Globus pallidus (tissue), 1 donor: ENCODE results near the gene PKN1.

Source experiments
- DNase-seq: peaks from one replicate; pipeline ENCODE4 v3.0.0-alpha.2; 2015; ENCODE audit warnings: low spot score

PKN1 gene

DNA sequence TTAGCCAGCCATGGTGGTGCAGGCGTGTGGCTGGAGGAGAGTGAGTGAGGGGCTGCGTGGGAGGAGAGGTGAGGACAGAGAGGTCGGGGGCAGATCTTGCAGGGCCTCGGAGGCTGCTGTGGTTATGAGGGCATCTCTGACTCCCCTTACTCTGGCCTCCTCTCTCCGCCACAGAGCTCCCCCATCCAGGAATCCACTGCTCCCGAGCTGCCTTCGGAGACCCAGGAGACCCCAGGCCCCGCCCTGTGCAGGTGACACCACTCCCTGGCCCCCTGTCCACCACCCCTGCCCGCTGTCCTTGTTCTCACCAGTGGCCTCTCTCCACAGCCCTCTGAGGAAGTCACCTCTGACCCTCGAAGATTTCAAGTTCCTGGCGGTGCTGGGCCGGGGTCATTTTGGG, 34.3 kb downstream of the PKN1 start:
- no peak for DNase-seq

DNA sequence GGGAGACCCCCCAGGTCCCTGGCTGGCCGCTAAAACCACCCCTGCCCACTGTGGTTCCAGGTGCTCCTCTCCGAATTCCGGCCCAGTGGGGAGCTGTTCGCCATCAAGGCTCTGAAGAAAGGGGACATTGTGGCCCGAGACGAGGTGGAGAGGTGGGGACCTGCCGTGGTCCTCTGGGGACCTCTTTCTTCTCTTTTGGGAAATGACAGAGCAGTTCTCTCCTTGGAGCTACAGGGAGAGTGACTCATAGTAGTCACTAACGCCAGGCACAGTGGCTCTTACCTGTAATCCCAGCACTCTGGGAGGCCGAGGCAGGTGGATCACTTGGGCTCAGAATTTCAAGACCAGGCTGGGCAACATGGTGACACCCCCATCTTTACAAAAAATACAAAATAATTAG, 34.7 kb downstream of the PKN1 start:
- no peak for DNase-seq

DNA sequence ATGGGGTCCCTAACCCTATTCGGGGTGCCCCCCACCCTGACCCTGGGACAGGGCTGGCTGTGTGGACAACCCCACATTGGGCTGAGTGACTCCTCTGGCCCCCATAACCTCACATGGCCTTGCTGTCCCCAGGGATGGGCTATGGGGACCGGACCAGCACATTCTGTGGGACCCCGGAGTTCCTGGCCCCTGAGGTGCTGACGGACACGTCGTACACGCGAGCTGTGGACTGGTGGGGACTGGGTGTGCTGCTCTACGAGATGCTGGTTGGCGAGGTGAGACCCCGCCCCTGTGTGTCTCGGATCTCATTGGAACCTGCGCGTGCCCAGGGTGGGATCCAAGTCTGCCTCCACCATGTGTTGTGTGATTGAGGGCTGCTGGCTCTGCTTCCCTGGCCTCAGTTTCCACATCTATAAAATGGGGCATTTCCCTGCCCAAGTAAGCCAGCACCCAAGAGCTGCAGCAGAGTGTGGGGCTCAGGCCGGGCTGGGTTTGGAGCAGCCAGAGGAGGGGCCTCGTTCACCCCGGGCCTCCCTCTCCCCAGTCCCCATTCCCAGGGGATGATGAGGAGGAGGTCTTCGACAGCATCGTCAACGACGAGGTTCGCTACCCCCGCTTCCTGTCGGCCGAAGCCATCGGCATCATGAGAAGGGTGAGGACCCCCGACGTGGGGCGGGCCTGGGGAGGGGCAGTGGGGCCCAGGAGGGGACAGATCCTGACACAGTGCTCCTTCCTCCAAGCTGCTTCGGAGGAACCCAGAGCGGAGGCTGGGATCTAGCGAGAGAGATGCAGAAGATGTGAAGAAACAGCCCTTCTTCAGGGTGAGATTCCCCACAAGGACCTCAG, 37.1 kb downstream of the PKN1 start:
- no peak for DNase-seq

DNA sequence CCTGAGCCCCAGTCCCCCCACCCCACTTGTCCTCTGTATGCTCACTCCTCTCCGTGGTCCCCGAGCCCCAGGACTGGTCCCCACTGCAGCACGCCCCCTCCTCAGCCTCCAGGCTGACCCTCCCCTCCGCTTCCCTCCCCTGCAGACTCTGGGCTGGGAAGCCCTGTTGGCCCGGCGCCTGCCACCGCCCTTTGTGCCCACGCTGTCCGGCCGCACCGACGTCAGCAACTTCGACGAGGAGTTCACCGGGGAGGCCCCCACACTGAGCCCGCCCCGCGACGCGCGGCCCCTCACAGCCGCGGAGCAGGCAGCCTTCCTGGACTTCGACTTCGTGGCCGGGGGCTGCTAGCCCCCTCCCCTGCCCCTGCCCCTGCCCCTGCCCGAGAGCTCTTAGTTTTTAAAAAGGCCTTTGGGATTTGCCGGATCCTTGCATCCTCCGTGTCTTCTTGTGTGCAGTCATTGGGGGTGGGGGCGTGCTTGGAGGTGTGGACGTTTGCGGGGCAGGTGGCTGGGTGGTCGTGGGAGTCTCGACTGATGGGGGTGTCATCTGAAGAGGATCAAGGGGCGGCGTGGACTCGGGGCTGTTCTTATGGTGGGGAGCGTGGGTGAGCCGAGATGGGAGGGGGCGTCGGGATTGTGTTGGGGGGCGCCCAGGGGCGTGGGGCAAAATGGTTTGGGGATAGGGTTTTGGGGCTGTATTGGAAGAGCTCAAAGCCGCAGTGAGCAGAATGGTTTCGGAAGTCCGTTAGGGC, 38.5 kb downstream of the PKN1 start:
- no peak for DNase-seq

DNA sequence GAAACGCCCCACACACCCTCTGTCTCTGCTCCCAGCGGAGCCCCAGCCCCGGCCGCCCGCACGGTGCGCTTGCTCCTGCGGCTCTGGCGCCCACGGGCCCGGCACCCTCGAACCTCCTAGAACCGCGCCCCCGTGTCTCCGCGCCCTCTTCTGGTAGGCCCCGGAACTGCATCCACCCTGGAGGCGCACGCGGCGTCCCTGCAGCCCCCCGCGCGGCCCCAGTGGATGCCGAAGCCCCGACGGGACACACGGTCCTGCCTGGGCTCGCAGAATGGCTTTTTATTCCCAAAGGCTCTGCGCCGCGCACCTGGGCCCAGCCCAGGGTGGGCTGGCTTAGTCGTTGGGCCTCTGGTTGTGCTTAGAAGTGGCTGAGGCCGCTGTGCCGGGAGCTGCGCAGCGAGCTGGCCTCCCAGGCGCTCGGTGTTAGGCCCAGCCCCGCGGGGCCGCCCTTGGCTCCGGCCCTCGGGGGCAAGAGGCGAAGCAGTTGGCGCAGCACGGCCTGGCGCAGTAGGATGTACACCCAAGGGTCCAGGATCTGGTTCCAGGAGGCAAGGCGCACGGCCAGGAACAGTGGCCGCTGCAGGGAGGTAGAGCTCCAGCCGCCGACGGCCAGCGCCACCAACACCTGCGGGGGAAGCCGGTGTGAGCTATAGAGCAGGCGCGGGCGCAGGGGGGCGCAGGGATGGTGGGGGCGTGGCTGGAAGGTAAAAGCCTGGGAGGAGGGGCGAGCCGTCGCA, 39.3 kb downstream of the PKN1 start:
- DNase-seq, result no peak

DNA sequence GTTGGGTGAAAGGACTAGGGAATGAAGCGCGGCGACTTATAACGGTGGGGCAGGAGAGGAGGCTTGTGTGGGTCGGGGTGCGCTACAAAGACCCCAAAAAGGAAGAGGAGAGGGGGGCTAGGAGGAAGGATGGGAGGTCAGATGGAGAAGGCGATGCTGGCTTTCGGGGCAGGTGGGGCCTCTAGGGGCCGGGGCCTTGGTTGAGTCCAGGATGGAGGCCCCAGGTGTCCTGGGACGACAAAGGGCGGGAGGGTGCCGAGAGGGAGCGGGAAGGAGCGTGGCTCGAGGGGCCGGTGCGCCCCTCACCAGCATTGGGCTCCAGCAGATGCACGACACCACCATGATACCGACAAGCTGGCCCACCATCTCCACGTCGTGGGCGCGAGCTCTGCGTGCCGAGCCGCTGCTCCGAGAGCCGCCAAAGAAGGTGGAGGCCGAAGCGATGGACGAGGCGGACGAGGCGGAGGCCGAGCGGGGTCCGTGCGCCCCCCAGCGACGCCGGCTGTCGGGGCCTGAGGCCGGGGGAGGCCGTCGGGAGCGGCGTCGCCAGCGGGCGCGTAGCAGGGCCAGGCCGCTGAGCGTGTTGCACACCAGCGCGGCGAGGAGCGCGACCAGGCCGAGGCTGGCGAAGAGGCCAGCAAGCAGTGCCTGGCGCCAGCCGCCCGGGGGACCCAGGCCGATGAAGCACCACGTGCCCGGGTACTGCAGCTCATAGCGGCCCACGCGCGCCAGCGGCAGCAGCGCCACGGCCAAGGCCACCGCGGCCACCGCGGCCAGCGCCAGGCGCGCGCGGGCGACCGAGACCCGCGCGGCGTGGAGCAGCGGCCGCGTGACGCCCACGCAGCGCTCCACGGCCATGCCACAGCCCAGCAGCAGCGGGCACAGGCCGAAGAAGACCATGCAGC, 40.2 kb downstream of the PKN1 start:
- DNase-seq, result no peak

DNA sequence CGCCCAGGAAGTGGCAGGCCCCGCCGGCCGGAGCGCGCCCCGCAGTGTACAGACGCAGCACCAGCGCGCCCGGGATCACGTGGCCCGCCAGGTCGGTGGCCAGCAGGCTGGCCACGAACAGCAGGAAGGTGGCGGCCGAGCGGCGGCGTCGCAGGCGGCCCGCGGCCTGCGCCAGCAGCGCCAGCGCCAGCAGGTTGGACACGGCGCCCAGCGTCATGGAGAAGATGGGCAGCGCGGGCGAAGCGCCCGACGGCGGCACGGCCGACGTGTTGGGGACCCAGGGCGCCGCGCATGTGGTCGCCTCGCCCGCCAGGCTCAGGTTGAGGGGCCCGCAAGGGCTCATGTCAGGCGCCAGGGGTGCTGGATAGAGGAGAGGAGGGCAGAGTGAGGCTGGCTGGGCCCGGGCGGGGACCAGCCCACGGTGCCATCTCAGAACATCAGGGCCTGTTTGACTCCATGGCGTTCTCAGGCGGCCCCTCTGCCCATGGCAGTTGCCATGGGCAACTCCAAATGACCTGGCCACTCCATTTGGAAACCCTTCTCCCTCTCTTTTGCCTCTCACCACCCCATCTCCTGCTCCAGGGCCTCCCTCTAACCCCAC, 41.0 kb downstream of the PKN1 start:
- DNase-seq, result no peak

DNA sequence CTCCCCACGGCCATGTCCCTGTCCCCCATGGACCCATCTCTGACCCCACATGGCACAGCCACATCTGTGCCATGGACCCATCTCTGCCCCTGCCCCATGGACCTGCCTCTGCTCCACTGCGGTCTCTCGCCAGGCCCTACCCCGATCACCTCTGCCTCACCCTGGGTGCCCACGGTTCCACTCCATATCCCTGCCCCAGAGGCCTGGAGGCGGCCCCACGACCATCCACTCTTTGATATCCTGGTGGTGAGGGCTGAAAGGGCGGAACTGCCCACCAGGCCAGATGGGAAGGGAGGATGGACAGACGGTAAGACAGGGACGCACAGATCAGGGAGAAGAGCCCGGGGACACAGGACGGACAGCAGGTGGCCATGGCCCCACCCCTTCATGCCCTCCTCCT, 41.7 kb downstream of the PKN1 start:
- no peak for DNase-seq

DNA sequence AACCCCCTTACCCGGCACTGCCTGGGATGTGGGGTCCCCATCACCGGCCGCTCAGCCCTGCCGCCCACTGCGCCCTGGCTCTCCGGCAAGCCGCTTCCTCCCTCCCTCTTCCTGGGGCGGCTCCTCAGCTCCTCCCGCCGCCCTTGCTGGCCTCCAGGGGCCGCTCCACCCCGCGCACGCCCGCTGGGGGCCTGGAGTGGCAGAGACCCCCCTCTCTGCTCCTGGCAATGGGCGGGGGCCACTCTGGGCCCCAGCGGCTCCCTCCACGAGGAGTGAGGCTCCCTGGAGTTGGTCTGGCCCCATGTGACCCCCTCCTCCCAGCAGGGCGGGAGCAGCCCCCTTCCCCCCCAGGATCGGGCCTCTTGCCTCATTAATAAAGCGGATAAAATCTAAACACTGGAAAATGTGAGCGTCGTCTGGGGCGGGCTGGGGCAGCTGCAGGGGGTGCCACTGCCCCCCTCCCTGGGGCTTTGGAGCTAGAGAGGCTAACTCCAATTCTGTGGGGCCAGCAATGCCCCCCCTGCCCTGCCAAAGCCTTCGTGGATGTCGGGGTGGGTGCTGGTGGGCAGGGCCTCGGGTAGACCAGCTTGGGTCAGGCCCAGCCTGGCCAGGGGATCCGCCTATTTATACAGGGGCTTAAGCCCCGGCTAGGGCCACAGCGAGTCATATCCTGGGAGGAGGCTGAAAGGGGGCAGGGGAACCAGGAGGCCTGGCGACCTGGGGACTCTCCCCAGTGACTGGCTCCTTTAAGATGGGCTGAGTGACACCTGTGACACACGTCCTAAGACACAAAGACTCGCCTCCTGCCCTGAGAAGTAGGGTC, 42.4 kb downstream of the PKN1 start, which contains the start of gene PTGER1:
Gene PTGER1 (minus strand): TSS at position 104 of the 823 bp plus-strand sequence. CDS start 1,034 bp downstream, outside the sequence.
- no peak for DNase-seq

DNA sequence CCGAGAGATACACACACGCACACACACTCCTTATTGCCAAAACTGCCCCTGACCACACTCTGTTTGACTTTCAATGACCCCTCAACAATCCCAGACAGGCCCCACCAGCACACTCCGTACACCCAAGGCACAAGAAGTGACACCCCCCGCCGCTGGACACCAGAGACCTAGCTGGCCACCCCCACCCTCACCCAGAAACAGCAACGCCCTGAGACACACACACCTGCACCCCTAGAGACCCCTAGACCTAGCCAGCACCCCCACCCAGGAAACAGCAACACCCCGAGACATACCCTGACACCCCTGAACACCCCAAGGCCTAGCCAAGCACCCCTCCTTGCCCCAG, 43.2 kb downstream of the PKN1 start:
- DNase-seq, result no peak

DNA sequence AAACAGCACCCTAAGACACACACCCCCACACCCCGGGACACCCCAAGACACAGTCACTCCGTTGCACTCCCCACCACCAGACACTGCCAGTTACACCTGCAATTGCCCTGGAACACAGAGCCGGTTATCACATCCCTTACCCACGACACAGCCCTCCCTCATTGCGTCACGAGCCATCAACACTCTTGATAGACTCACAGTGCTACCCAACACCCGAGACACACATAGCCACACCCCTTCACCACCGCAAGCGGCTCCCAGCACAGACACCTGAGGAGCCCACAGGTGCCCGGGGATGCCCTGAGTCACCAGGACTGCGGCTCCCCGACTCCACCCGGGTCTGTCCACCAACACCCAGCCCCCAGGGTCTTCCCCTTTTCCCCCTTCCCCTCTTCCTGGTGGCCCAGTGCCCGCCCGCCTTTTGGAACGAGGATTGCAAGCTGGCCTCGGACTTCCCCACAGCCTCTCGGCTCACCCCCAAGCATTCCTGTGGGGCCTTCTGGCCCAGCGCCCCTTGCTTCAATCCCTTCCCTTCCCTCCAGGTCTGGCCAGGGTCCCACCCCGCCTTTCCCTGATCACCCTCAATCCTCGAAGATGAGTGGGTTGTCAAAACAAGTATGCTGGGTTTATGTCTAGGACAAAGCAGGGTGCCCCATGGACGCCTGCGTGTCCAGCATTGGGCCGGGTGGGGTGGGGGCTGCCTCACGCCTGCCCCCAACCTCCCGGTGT, 43.7 kb downstream of the PKN1 start:
- no peak for DNase-seq

DNA sequence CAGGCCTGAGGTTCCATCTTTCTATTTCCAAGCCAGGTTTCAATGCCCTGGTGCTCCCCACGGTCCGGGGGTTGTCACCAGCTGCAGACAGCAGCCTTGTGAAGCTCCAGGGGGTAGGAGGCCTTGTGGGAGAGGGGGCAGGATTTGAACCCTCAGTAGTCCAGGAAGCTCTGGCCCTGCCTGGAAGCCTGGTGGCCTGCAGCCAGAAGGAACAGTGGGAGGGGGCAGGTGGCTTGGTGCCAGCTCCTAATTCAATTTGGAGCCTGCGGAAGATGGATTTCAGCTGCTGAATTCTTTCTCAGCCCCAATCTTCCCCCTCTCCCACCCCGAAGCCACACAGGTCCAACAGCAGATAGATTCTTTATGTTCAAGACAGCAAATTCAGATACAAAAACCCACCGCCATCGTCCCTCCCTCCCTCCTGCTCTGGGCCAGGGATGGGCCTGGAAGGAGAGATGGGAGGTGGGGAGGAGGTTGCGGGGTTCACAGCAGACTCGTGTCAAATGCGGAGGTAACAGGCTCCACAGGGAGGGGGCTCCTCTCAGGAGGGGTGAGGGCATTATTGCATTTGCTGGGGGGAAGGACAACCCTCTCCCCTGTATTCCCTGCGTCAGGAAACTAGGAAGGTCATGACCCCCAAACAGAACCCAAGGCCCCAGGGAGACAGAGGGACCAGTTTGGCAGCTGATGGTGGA, 44.5 kb downstream of the PKN1 start:
- no peak for DNase-seq

DNA sequence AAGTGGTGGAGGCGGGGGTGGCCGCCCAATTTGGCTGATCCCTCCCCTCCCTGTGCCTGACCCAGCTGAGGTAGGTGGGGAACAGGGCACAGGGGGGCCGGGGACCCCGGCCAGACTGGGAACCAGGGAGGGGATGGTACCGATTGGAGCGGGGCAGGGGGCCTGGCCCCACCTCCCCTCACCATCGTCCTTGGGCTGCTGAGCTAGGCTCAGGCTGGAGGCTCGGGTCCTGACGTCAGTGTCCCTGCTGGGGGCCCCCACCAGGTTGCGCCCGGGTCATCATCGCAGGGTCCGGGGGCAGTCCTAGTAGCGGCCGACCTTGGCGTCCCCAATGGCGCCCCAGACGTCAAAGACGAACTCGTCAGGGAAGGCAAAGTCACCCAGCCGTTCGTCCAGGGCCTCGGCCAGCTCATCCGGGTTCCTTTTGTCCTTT, 45.0 kb downstream of the PKN1 start:
- DNase-seq, result no peak

DNA sequence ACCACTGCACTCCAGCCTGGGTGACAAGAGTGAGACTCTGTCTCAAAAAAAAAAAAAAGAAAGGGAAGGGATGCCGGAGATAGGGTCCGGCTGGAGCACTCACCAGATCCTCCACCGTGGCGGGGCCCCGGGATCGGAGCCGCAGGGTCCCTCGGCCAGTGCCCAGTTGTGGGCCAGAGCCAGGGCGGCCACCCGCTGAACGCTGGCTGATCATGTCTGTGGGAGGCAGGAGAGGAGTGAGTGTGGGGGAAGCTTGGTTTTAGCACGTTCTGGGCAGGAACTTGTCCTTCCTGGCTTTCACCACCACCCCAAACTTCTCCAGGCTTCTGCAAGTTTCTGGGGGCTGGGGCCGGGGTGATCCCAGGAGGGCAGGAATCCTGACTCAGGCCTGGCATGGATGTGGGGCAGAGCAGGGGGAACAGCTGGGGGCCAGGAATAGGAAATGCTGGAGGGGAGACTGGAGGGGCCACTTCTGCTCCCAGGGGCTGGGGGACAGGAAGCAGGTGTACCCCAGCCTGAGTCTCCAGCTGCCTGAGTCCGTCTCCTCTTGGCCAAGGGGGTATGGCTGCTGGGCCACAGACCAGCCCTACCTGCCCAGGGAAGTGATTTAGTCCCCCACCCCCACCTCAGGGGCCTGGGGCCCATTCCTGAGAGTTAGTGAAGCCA, 46.3 kb downstream of the PKN1 start:
- DNase-seq, result no peak

DNA sequence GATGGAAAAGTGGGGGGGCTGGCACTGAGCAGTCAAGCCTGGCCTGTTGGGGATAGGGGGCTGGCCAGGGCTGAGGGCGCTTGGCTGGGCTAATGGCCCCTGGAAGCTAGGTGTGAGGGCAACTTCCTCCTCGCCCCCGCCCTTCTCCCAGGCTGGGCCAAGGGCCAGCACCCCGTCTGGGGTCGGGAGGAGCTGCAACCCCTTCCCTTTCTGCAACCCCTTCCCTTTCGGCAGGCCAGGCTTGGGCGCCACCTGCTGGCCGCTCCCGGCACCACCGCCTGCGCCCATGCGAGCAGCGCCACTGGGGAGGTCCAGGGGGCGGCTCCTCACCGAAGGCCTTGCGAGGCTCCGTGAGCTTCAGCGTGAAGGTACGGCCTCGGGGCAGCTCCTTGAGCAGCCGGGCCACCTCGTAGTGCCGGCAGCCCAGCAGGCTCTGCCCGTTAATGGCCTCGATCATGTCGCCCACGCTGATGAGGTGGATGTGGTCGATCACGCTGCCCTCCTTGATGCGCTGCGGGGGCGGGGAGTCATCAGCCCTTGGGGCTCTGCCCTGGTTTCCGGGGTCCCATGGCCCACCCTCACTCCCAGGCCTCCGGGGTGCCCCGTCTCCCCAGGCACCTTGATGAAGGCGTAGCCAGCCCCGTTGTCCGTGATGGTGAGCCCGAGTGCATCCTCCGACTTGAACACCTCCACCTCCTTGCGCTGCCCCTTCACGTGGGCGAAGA, 47.0 kb downstream of the PKN1 start:
- no peak for DNase-seq

DNA sequence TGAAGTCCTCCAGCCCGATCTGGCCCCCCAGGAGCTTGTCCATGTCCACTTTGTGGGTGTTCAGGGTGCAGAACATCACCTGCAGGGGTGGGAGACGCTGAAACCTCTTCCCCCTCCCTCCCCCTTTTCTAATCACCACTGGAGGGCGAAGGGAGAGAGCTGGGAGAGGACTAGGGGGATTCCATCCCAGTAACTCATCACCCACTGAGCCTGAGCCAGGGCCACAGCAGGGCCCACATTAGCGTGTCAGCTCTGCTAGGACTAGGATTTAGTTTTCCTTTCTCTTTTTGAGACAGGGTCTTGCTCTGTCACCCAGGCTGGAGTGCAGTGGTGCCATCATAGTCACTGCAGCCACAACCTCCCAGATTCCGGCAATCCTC, 47.6 kb downstream of the PKN1 start:
- DNase-seq, result no peak

DNA sequence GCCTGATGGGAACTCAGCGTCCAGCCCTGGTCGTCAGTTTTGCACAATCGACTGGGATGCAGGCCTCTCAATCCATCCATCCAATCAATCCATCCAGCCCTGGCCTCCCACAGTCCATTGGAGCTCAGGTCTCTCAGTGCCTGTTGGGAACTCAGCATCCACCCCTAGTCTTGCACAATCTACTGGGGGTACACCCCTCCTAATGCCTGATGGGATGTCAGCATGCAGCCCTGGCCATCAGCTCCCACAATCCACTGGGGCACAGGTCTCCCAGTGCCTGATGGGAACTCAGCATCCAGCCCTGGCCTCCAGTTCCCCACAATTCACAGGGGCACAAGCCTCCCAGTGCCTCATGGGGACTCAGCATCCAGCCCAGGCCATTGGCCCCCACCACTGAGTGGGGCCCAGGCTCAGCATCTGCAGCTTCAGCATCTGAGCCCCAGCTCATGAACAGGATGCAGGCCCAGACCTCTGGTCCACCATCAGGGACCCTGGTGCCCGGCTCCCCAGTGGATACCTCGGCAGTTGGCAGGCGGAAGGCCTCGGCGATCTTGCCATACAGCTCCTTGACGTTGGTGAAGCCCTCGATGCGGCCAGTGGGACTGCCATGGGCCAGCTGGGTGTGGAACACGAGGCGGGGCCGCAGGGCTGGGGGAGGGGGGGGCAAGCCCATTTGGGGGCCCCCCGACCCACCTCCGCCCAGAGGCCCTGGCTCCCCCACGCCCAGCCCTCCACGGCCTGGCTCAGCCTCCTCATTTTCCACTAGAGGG, 49.3 kb downstream of the PKN1 start:
- no peak for DNase-seq
